K562 (cell line): ENCODE results near the gene GBX1. TPM values are rescaled to one million over a fixed set of nuclear protein-coding genes. Genes with fewer than 3 reads are reported as not detected.

Source experiments
- ARHGAP35 ChIP-seq: fragments of 450-650 bp; IDR thresholded peaks from 2 replicates; pipeline ENCODE4 v1.6.1; 2018; ENCODE audit not compliant: partially characterized antibody
- ARID3A ChIP-seq: IDR thresholded peaks from 2 replicates; pipeline ENCODE4 v1.6.1; 2012; ENCODE audit warnings: low read depth, low read length, improper control_type of control experiment, borderline replicate concordance
- C11orf30 ChIP-seq: fragments of 450-650 bp; IDR thresholded peaks from 2 replicates; pipeline ENCODE4 v1.6.1; 2016; ENCODE audit warnings: low read depth, mild to moderate bottlenecking
- CBX3 ChIP-seq, 2 experiments: IDR thresholded peaks; 1 replicate in 1 of 2; 2 replicates in 1 of 2; pipeline ENCODE4 v1.6.1; 2012; ENCODE audit warnings: inconsistent platforms in 2 of 2, low read length in 2 of 2, borderline replicate concordance in 1 of 2, control low read depth in 1 of 2
- CHAMP1 ChIP-seq: fragments of 450-650 bp; IDR thresholded peaks from 2 replicates; pipeline ENCODE4 v1.6.1; 2016; ENCODE audit warnings: mild to moderate bottlenecking
- DPF2 ChIP-seq: fragments of 450-650 bp; IDR thresholded peaks from 2 replicates; pipeline ENCODE4 v1.6.1; 2016
- FOXP4 ChIP-seq: sonication (generic); formaldehyde crosslinking; IDR thresholded peaks from 2 replicates; pipeline ENCODE4 v1.8.0; 2022; ENCODE audit warnings: mild to moderate bottlenecking, missing genetic modification reagents, borderline replicate concordance
- GTF2F1 ChIP-seq: IDR thresholded peaks from 2 replicates; pipeline ENCODE4 v1.6.1; 2011; ENCODE audit warnings: low read depth, low read length, improper control_type of control experiment
- HEY1 ChIP-seq: fragments of 250-450 bp; sonication (Bioruptor Pico); IDR thresholded peaks from 2 replicates; pipeline ENCODE4 v1.5.0; 2020; ENCODE audit warnings: mild to moderate bottlenecking, moderate library complexity, borderline replicate concordance
- HOXB6 ChIP-seq: fragments of 250-450 bp; sonication (Bioruptor Pico); IDR thresholded peaks from 2 replicates; pipeline ENCODE4 v1.5.1; 2022; ENCODE audit warnings: mild to moderate bottlenecking, borderline replicate concordance
- IRF1 ChIP-seq: sonication (generic); formaldehyde crosslinking; IDR thresholded peaks from 2 replicates; pipeline ENCODE4 v1.8.0; 2022; ENCODE audit warnings: missing genetic modification reagents, mild to moderate bottlenecking, borderline replicate concordance
- MAFF ChIP-seq: IDR thresholded peaks from 2 replicates; pipeline ENCODE4 v1.6.1; 2012; ENCODE audit warnings: low read length, improper control_type of control experiment
- MAFG ChIP-seq: fragments of 450-650 bp; conservative IDR thresholded peaks from 2 replicates; pipeline ENCODE4 v1.6.1; 2016; ENCODE audit warnings: missing genetic modification characterization, missing compliant biosample characterization
- MAFK ChIP-seq: IDR thresholded peaks from 2 replicates; pipeline ENCODE4 v1.6.1; 2011; ENCODE audit warnings: low read length, improper control_type of control experiment
- NUFIP1 ChIP-seq: fragments of 450-650 bp; IDR thresholded peaks from 2 replicates; pipeline ENCODE4 v1.6.1; 2018; ENCODE audit not compliant: partially characterized antibody
- ZFX ChIP-seq: sonication (generic); formaldehyde crosslinking; IDR thresholded peaks from 2 replicates; pipeline ENCODE4 v1.8.0; 2022; ENCODE audit warnings: mild to moderate bottlenecking, missing genetic modification reagents, moderate library complexity
- ZNF121 ChIP-seq: sonication (generic); formaldehyde crosslinking; conservative IDR thresholded peaks from 2 replicates; pipeline ENCODE4 v1.8.0; 2022; ENCODE audit warnings: missing genetic modification reagents
- ZNF324 ChIP-seq: fragments of 250-450 bp; sonication (Bioruptor Pico); IDR thresholded peaks from 2 replicates; pipeline ENCODE4 v1.4.0; 2020; ENCODE audit warnings: mild to moderate bottlenecking
- polyA plus RNA-seq, 8 experiments: library from polyadenylated mRNA; depleted of rRNA in 4 of 8; stranded (reverse) in 5 of 8; unstranded in 3 of 8; fragments of >200 nt; fragmentation: Nextera tagmentation in 2 of 8; fragmentation: Illumina TruSeq in 1 of 8; extraction: Ambion mirVana in 2 of 8; extraction: Trizol in 1 of 8; gene quantifications; 2 replicates each; pipeline versions ENCODE4 v1.2.1 to v1.2.3, GENCODE V29; 2011 to 2014; ENCODE audit warnings: inconsistent platforms in 1 of 8, missing spikeins in 1 of 8
- total RNA-seq, 7 experiments: library from RNA; depleted of rRNA in 6 of 7; stranded (reverse); fragments of >200 nt in 6 of 7; fragmentation: Illumina TruSeq in 2 of 7; extraction: Trizol in 2 of 7; gene quantifications; 2 replicates each; pipeline versions ENCODE4 v1.2.1 to v1.2.3, GENCODE V29; 2011 to 2021; ENCODE audit warnings: low replicate concordance in 1 of 7
- TF ChIP-seq, protein P1 (sequence below), 3 experiments: IDR thresholded peaks in 2 of 3; conservative IDR thresholded peaks in 1 of 3; 2 replicates each; pipeline ENCODE4 v1.5.1; 2011 to 2012; ENCODE audit warnings: low read length in 3 of 3, mild to moderate bottlenecking in 3 of 3, control low read depth in 2 of 3, improper control_type of control experiment in 1 of 3, inconsistent platforms in 1 of 3, low read depth in 1 of 3, mixed read lengths in 1 of 3, moderate library complexity in 1 of 3; ENCODE audit not compliant: insufficient read depth in 2 of 3

The GBX1 gene
- total and polyA plus RNA-seq, 9 of the 15 experiments (the other 6 are each of a cell fraction or from before 2014, with no cell fraction given), result not detected

- TF ChIP-seq FOXP4 (CRISPR knock-in tag) (no peak), CBX3 (IDR thresholded peaks at IDR 0.05; ENCODE audit: borderline replicate concordance in 1 of 2, low read length in 2 of 2) (no peak), DPF2 (no peak), ZNF121 (CRISPR knock-in tag) (no peak), MAFG (tag) (peak; percentile 83), ARHGAP35 (no peak), HOXB6 (CRISPR knock-in tag) (no peak), GTF2F1 (no peak), ARID3A (no peak), IRF1 (CRISPR knock-in tag) (no peak), HEY1 (CRISPR knock-in tag) (no peak), NUFIP1 (no peak), MAFF (peak; percentile 54; the same call in 1 of the 2 replicates), CHAMP1 (no peak), ZFX (CRISPR knock-in tag) (no peak), ZNF324 (CRISPR knock-in tag) (no peak), MAFK (0 out of 2 replicates have a peak, but pooled peaks have one; percentile 19), C11orf30 (peak; percentile 88)
- TF ChIP-seq, protein P1, sequence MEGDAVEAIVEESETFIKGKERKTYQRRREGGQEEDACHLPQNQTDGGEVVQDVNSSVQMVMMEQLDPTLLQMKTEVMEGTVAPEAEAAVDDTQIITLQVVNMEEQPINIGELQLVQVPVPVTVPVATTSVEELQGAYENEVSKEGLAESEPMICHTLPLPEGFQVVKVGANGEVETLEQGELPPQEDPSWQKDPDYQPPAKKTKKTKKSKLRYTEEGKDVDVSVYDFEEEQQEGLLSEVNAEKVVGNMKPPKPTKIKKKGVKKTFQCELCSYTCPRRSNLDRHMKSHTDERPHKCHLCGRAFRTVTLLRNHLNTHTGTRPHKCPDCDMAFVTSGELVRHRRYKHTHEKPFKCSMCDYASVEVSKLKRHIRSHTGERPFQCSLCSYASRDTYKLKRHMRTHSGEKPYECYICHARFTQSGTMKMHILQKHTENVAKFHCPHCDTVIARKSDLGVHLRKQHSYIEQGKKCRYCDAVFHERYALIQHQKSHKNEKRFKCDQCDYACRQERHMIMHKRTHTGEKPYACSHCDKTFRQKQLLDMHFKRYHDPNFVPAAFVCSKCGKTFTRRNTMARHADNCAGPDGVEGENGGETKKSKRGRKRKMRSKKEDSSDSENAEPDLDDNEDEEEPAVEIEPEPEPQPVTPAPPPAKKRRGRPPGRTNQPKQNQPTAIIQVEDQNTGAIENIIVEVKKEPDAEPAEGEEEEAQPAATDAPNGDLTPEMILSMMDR (IDR thresholded peaks at IDR 0.05 in 2 of 3, conservative IDR thresholded peaks at IDR 0.05 in 1 of 3; ENCODE audit: insufficient read depth in 2 of 3, low read depth in 1 of 3, low read length in 3 of 3), result peak; percentile 14 to 31 (median 17); a peak in 1 of 6 replicates
Measured at GRCh38 chr7:151152643-151153513, 14.6 kb downstream of the GBX1 start (continued).
